K562 (cell line): ENCODE measurements around the gene PHOX2A. TPM values are rescaled to one million over a fixed set of nuclear protein-coding genes. Genes with fewer than 3 reads are reported as not detected.

ENCODE experiments used
- CHCHD3 ChIP-seq: fragments of 250-450 bp; sonication (Bioruptor Pico); IDR thresholded peaks from 2 replicates; pipeline ENCODE4 v2.1.2; 2022; ENCODE audit warnings: mild to moderate bottlenecking
- JUNB ChIP-seq: fragments of 450-650 bp; formaldehyde crosslinking; conservative IDR thresholded peaks from 2 replicates; pipeline ENCODE4 v1.4.0; 2020; ENCODE audit warnings: mild to moderate bottlenecking
- KLF6 ChIP-seq: fragments of 250-450 bp; sonication (Bioruptor Pico); IDR thresholded peaks from 2 replicates; pipeline ENCODE4 v1.4.0; 2020; ENCODE audit warnings: mild to moderate bottlenecking, moderate library complexity, borderline replicate concordance
- MTA2 ChIP-seq: fragments of 450-650 bp; IDR thresholded peaks from 2 replicates; pipeline ENCODE4 v1.6.1; 2016; ENCODE audit warnings: low read depth
- MYNN ChIP-seq, 2 experiments: sonication (generic); formaldehyde crosslinking in 1 of 2; IDR thresholded peaks; 2 replicates each; pipeline versions ENCODE4 v1.5.0 to v1.6.1; 2016 to 2020; ENCODE audit warnings: antibody characterized with exemption in 1 of 2, missing genetic modification reagents in 1 of 2
- PHF20 ChIP-seq: fragments of 450-650 bp; IDR thresholded peaks from 2 replicates; pipeline ENCODE4 v1.6.1; 2018; ENCODE audit not compliant: partially characterized antibody
- POLR2G ChIP-seq: fragments of 200-400 bp; formaldehyde crosslinking; IDR thresholded peaks from 2 replicates; pipeline ENCODE4 v1.6.1; 2017; ENCODE audit warnings: low read depth, mild to moderate bottlenecking, antibody characterized with exemption, low read length, moderate library complexity
- SRSF7 ChIP-seq: fragments of 200-400 bp; formaldehyde crosslinking; optimal IDR thresholded peaks from 2 replicates; pipeline ENCODE3; 2017; ENCODE audit warnings: mild to moderate bottlenecking, low read depth, low read length
- ZBTB1 ChIP-seq: sonication (generic); formaldehyde crosslinking; IDR thresholded peaks from 2 replicates; pipeline ENCODE4 v1.8.1; 2023; ENCODE audit warnings: missing genetic modification reagents, low read depth, mild to moderate bottlenecking, borderline replicate concordance
- ZNF551 ChIP-seq: fragments of 250-450 bp; sonication (Bioruptor Pico); IDR thresholded peaks from 2 replicates; pipeline ENCODE4 v1.5.0; 2021; ENCODE audit warnings: mild to moderate bottlenecking, moderate library complexity
- ZNF699 ChIP-seq: fragments of 250-450 bp; sonication (Bioruptor Pico); IDR thresholded peaks from 2 replicates; pipeline ENCODE4 v1.8.0; 2021; ENCODE audit warnings: mild to moderate bottlenecking, moderate library complexity; ENCODE audit not compliant: insufficient replicate concordance
- polyA plus RNA-seq, 8 experiments: library from polyadenylated mRNA; depleted of rRNA in 4 of 8; stranded (reverse) in 5 of 8; unstranded in 3 of 8; fragments of >200 nt; fragmentation: Nextera tagmentation in 2 of 8; fragmentation: Illumina TruSeq in 1 of 8; extraction: Ambion mirVana in 2 of 8; extraction: Trizol in 1 of 8; gene quantifications; 2 replicates each; pipeline versions ENCODE4 v1.2.1 to v1.2.3, GENCODE V29; 2011 to 2014; ENCODE audit warnings: inconsistent platforms in 1 of 8, missing spikeins in 1 of 8
- total RNA-seq, 7 experiments: library from RNA; depleted of rRNA in 6 of 7; stranded (reverse); fragments of >200 nt in 6 of 7; fragmentation: Illumina TruSeq in 2 of 7; extraction: Trizol in 2 of 7; gene quantifications; 2 replicates each; pipeline versions ENCODE4 v1.2.1 to v1.2.3, GENCODE V29; 2011 to 2021; ENCODE audit warnings: low replicate concordance in 1 of 7
- TF ChIP-seq, protein P1 (sequence below): fragments of 250-450 bp; sonication (Bioruptor Pico); IDR thresholded peaks from 2 replicates; pipeline ENCODE4 v1.5.0; 2020; ENCODE audit warnings: mild to moderate bottlenecking
- TF ChIP-seq, protein P2 (sequence below): fragments of 450-650 bp; IDR thresholded peaks from 2 replicates; pipeline ENCODE4 v1.6.1; 2017; ENCODE audit warnings: antibody characterized with exemption
- TF ChIP-seq, protein P3 (sequence below), 2 experiments: IDR thresholded peaks; 2 replicates each; pipeline ENCODE4 v1.6.1; 2012; ENCODE audit warnings: improper control_type of control experiment in 2 of 2, low read depth in 2 of 2, low read length in 2 of 2, borderline replicate concordance in 1 of 2

Gene PHOX2A
- total and polyA plus RNA-seq, 9 of the 15 experiments (the other 6 are each of a cell fraction or from before 2014, with no cell fraction given), result not detected

DNA sequence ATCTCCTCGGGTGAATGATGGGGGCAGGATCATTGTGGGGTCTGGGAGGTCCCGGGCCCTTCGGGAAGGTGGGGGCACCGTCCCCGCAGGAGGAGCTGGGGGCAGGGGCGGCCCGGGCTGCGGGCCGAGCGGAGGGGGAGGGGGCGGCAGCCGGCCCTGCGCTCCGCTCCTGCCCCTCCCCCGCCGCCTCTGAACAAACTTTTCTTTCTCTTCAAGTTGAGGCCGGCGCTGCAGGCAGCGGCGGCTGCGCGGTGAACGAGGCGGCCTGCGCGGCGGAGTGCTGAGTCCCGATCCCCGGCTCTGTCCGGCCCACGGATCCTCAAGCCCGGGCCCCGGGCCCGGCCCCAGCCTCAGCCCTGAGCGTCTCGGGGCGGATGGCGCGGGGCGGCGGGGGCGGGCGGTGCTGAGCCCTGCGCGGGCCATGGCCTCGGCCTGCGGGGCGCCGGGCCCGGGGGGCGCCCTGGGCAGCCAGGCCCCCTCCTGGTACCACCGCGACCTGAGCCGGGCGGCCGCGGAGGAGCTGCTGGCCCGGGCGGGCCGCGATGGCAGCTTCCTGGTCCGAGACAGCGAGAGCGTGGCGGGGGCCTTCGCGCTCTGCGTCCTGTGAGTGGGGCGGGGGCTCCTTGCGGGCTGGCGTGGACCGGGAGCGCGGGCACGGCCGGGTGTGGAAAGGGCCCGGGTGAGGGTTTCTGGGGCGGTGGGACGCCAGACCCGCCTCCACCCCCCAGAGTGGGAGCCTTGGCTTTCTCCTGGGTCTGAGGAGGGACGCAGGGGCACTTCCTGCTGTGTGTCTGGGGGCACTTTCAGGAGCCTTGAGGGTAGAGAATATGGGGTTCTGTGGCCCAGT, 19.2 kb downstream of the PHOX2A start, which contains the start of gene INPPL1 (continued):
- TF ChIP-seq, protein P1, sequence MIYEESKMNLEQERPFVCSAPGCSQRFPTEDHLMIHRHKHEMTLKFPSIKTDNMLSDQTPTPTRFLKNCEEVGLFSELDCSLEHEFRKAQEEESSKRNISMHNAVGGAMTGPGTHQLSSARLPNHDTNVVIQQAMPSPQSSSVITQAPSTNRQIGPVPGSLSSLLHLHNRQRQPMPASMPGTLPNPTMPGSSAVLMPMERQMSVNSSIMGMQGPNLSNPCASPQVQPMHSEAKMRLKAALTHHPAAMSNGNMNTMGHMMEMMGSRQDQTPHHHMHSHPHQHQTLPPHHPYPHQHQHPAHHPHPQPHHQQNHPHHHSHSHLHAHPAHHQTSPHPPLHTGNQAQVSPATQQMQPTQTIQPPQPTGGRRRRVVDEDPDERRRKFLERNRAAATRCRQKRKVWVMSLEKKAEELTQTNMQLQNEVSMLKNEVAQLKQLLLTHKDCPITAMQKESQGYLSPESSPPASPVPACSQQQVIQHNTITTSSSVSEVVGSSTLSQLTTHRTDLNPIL (CRISPR knock-in tag), result no peak
- TF ChIP-seq ZNF699 (CRISPR knock-in tag) (no peak), KLF6 (no peak), SRSF7 (no peak), ZBTB1 (CRISPR knock-in tag) (0 out of 2 replicates have a peak, but pooled peaks have one; percentile 39), MYNN (IDR thresholded peaks at IDR 0.05) (no peak), MYNN (CRISPR knock-in tag; IDR thresholded peaks at IDR 0.05) (no peak), POLR2G (peak; percentile 74), MTA2 (no peak), JUNB (CRISPR knock-in tag) (no peak), PHF20 (no peak), CHCHD3 (CRISPR knock-in tag) (no peak), ZNF551 (CRISPR knock-in tag) (no peak)
- TF ChIP-seq, protein P2, sequence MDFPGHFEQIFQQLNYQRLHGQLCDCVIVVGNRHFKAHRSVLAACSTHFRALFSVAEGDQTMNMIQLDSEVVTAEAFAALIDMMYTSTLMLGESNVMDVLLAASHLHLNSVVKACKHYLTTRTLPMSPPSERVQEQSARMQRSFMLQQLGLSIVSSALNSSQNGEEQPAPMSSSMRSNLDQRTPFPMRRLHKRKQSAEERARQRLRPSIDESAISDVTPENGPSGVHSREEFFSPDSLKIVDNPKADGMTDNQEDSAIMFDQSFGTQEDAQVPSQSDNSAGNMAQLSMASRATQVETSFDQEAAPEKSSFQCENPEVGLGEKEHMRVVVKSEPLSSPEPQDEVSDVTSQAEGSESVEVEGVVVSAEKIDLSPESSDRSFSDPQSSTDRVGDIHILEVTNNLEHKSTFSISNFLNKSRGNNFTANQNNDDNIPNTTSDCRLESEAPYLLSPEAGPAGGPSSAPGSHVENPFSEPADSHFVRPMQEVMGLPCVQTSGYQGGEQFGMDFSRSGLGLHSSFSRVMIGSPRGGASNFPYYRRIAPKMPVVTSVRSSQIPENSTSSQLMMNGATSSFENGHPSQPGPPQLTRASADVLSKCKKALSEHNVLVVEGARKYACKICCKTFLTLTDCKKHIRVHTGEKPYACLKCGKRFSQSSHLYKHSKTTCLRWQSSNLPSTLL, result no peak
- TF ChIP-seq, protein P3, sequence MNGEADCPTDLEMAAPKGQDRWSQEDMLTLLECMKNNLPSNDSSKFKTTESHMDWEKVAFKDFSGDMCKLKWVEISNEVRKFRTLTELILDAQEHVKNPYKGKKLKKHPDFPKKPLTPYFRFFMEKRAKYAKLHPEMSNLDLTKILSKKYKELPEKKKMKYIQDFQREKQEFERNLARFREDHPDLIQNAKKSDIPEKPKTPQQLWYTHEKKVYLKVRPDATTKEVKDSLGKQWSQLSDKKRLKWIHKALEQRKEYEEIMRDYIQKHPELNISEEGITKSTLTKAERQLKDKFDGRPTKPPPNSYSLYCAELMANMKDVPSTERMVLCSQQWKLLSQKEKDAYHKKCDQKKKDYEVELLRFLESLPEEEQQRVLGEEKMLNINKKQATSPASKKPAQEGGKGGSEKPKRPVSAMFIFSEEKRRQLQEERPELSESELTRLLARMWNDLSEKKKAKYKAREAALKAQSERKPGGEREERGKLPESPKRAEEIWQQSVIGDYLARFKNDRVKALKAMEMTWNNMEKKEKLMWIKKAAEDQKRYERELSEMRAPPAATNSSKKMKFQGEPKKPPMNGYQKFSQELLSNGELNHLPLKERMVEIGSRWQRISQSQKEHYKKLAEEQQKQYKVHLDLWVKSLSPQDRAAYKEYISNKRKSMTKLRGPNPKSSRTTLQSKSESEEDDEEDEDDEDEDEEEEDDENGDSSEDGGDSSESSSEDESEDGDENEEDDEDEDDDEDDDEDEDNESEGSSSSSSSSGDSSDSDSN (IDR thresholded peaks at IDR 0.05; ENCODE audit: borderline replicate concordance in 1 of 2, low read depth in 2 of 2, low read length in 2 of 2), result peak; percentile 64 to 80; a peak in 3 of 4 replicates
